Esophagus muscularis mucosa (tissue), 4 donors: Measurements from ENCODE around the gene POTED. TPM values are rescaled to one million over a fixed set of nuclear protein-coding genes. Genes with fewer than 3 reads are reported as not detected.
"Not testable (repeated sequence)": the region's sequence is repeated elsewhere in the genome, so short reads cannot be mapped to it uniquely, and the experiment has no call there.

Source experiments
- DNase-seq: peaks from one replicate; pipeline ENCODE4 v3.0.0-alpha.2; 2017; ENCODE audit errors: extremely low spot score
- H3K27ac ChIP-seq, 4 donors: fragments of 200-600 bp; sonication (generic); replicated peaks in 1 of 4; 1 replicate in 3 of 4; 2 replicates in 1 of 4; pipeline ENCODE4 v1.5.1; 2016 to 2019; ENCODE audit warnings: mild to moderate bottlenecking in 1 of 4
- H3K27me3 ChIP-seq, 4 donors: fragments of 200-600 bp; sonication (generic); one replicate each; pipeline versions ENCODE4 v1.5.1 to v1.6.0; 2016 to 2019
- H3K36me3 ChIP-seq, 4 donors: fragments of 200-600 bp; sonication (generic); one replicate each; pipeline ENCODE4 v1.5.1; 2016 to 2019
- H3K4me1 ChIP-seq, 4 donors: fragments of 200-600 bp; sonication (generic); one replicate each; pipeline ENCODE4 v1.5.1; 2016 to 2019
- H3K4me3 ChIP-seq, 4 donors: fragments of 200-600 bp; sonication (generic); 1 replicate in 2 of 4; 2 replicates in 2 of 4; pipeline ENCODE4 v1.5.1; 2016 to 2019; ENCODE audit warnings: mild to moderate bottlenecking in 4 of 4, moderate library complexity in 1 of 4
- H3K9me3 ChIP-seq, 4 donors: fragments of 200-600 bp; sonication (generic); 1 replicate in 3 of 4; 2 replicates in 1 of 4; pipeline ENCODE4 v1.5.1; 2016 to 2019
- WGBS: methylation state at CpG from one replicate; pipeline ENCODE4 v1.1.5; 2018; 5-methylcytosine and 5-hydroxymethylcytosine counted together
- intact Hi-C: fragments of 100-400 bp; cut with DNase I; formaldehyde crosslinking; loops from one replicate; pipeline ENCODE4 v1.15.1; 2023
- small RNA-seq, 3 donors: library from RNA; depleted of rRNA; stranded (forward); fragments of <200 nt; gene quantifications; one replicate each; pipeline ENCODE3, GENCODE V24; 2016
- total RNA-seq, 4 donors: library from RNA; depleted of rRNA; stranded (reverse); fragments of >200 nt; gene quantifications; one replicate each; pipeline versions ENCODE4 v1.1.0 to v1.2.1, GENCODE V29; 2016

POTED gene
- total RNA-seq: not detected

GRCh38 chr21:13609477-13609876 lies at the start of gene POTED:
Gene POTED, plus strand, starts transcription at chr21:13609777. Its CDS starts 452 bp downstream, at chr21:13610229.
- H3K4me1 ChIP-seq, H3K27ac ChIP-seq, intact Hi-C loops, H3K27me3 ChIP-seq, H3K4me3 ChIP-seq, DNase-seq, H3K36me3 ChIP-seq, H3K9me3 ChIP-seq: not testable (repeated sequence)
- no CpG with 5 or more reads among the region's 42 CpGs for WGBS

GRCh38 chr21:13650101-13650500 lies 40.5 kb downstream of the POTED start:
- H3K4me3 ChIP-seq, DNase-seq, H3K27ac ChIP-seq, H3K4me1 ChIP-seq, H3K9me3 ChIP-seq, H3K36me3 ChIP-seq, H3K27me3 ChIP-seq, intact Hi-C loops: not testable (repeated sequence)
- WGBS: no CpG with 5 or more reads among the region's 5 CpGs

- H3K4me3 ChIP-seq, H3K27ac ChIP-seq, H3K4me1 ChIP-seq, H3K9me3 ChIP-seq, H3K27me3 ChIP-seq, intact Hi-C loops, DNase-seq, H3K36me3 ChIP-seq: not testable (repeated sequence)
- 100% methylated on average over 4 of the region's 6 CpGs for WGBS
These were observed 42.2 kb downstream of the POTED start for GRCh38 chr21:13651746-13652145.

Small RNAs within 50 kb of the gene (small RNA-seq; reads per million reads assigned to genes)
- gene AL050303.3 (0 reads per million in 3 donors), gene MIR3118-1 (0 reads per million in 3 donors), gene RNU6-286P (0 reads per million in 3 donors)
